OCI-LY1 (cell line): ENCODE measurements around the gene SPIN1.
"Not testable (repeated sequence)": the region's sequence is repeated elsewhere in the genome, so short reads cannot be mapped to it uniquely, and the experiment has no call there.

Experiments
- H2AFZ ChIP-seq: fragments of 200-600 bp; sonication (generic), shearing (Covaris generic); 2 replicates; pipeline ENCODE4 v1.6.0; 2014; ENCODE audit warnings: antibody characterized with exemption, mild to moderate bottlenecking, low read length
- H3F3A ChIP-seq: fragments of 200-600 bp; sonication (generic), shearing (Covaris generic); 2 replicates; pipeline ENCODE4 v1.6.0; 2014; ENCODE audit warnings: mild to moderate bottlenecking, antibody characterized with exemption, low read length, moderate library complexity; ENCODE audit not compliant: insufficient read depth
- H3K27ac ChIP-seq: fragments of 200-600 bp; sonication (generic); 2 replicates; pipeline ENCODE4 v1.5.1; 2014; ENCODE audit warnings: low read length, mixed run types, mild to moderate bottlenecking, low read depth; ENCODE audit not compliant: poor library complexity, severe bottlenecking
- H3K27me3 ChIP-seq: fragments of 200-600 bp; sonication (generic); 2 replicates; pipeline ENCODE4 v1.6.0; 2014; ENCODE audit warnings: antibody characterized with exemption, mild to moderate bottlenecking, low read length, moderate library complexity; ENCODE audit not compliant: insufficient read depth
- H3K36me3 ChIP-seq: fragments of 200-600 bp; sonication (generic); 2 replicates; pipeline ENCODE4 v1.6.1; 2014; ENCODE audit warnings: mild to moderate bottlenecking, antibody characterized with exemption, low read length, moderate library complexity, mixed read lengths; ENCODE audit not compliant: insufficient read depth
- H3K4me1 ChIP-seq: fragments of 200-600 bp; sonication (generic); 2 replicates; pipeline ENCODE4 v1.5.1; 2014; ENCODE audit warnings: mild to moderate bottlenecking, low read length, moderate library complexity; ENCODE audit not compliant: insufficient read depth, severe bottlenecking
- H3K4me2 ChIP-seq: fragments of 200-600 bp; sonication (generic), shearing (Covaris generic); 2 replicates; pipeline ENCODE4 v1.6.1; 2014; ENCODE audit warnings: low read length
- H3K4me3 ChIP-seq: fragments of 200-600 bp; sonication (generic); 2 replicates; pipeline ENCODE4 v1.5.1; 2014; ENCODE audit warnings: low read length, low read depth, mild to moderate bottlenecking, mixed read lengths; ENCODE audit not compliant: poor library complexity, severe bottlenecking
- H3K79me2 ChIP-seq: fragments of 200-600 bp; shearing (Covaris generic); 2 replicates; pipeline ENCODE4 v1.6.1; 2016; ENCODE audit warnings: mixed run types, low read length, mixed read lengths; ENCODE audit not compliant: insufficient read depth
- H3K9ac ChIP-seq: fragments of 200-600 bp; sonication (generic), shearing (Covaris generic); 2 replicates; pipeline ENCODE4 v1.6.1; 2014; ENCODE audit warnings: mild to moderate bottlenecking, low read length, mixed read lengths
- H3K9me2 ChIP-seq: fragments of 200-600 bp; sonication (generic), shearing (Covaris generic); 2 replicates; pipeline ENCODE4 v1.6.1; 2014; ENCODE audit warnings: low read depth, mild to moderate bottlenecking, low read length, mixed read lengths
- H3K9me3 ChIP-seq: fragments of 200-600 bp; shearing (Covaris generic); 2 replicates; pipeline ENCODE4 v1.6.1; 2014; ENCODE audit warnings: low read length, mixed read lengths
- H4K20me1 ChIP-seq: fragments of 200-600 bp; sonication (generic), shearing (Covaris generic); 2 replicates; pipeline ENCODE4 v1.6.0; 2016; ENCODE audit warnings: mild to moderate bottlenecking, low read length; ENCODE audit not compliant: insufficient read depth
- CTCF ChIP-seq: fragments of 200-600 bp; sonication (generic), shearing (Covaris generic); IDR thresholded peaks from 2 replicates; pipeline ENCODE4 v1.5.1; 2017; ENCODE audit warnings: mild to moderate bottlenecking, antibody characterized with exemption, low read length, moderate library complexity, mixed read lengths
- EZH2 ChIP-seq: fragments of 200-600 bp; sonication (generic), shearing (Covaris generic); IDR thresholded peaks from 2 replicates; pipeline ENCODE4 v1.8.0; 2017; ENCODE audit warnings: borderline replicate concordance, mixed run types, mild to moderate bottlenecking, antibody characterized with exemption, low read length, moderate library complexity, mixed read lengths

SPIN1 gene

GRCh38 chr9:88344013-88344412 lies 44.2 kb upstream of the SPIN1 start:
- Histone ChIP-seq H3K36me3 (no peaks in the 10 kb centered on the region), H3K4me3 (no peak overlapping the region), H4K20me1 (no peaks in the 10 kb centered on the region), H3K9ac (no peak overlapping the region), H3K4me1 (no peaks in the 10 kb centered on the region), H3K4me2 (no peak overlapping the region), H3F3A (no peaks in the 10 kb centered on the region), H3K27me3 (no peaks in the 10 kb centered on the region), H3K9me3 (no peaks in the 10 kb centered on the region), H3K27ac (no peak overlapping the region), H2AFZ (no peak overlapping the region), H3K79me2 (no peaks in the 10 kb centered on the region), H3K9me2 (no peaks in the 10 kb centered on the region)
- no peak for TF ChIP-seq EZH2
- no peak for TF ChIP-seq CTCF

- H3K9me3 ChIP-seq, H3K4me1 ChIP-seq, H3K36me3 ChIP-seq, H2AFZ ChIP-seq, H3K79me2 ChIP-seq, H3K4me2 ChIP-seq, H3K9me2 ChIP-seq, H4K20me1 ChIP-seq, H3K4me3 ChIP-seq, H3K9ac ChIP-seq, H3F3A ChIP-seq, H3K27me3 ChIP-seq, H3K27ac ChIP-seq: not testable (repeated sequence)
Observed at GRCh38 chr9:88350354-88350753, 37.9 kb upstream of the SPIN1 start.

- H3F3A ChIP-seq = no peaks in the 10 kb centered on the region
- no peak for TF ChIP-seq CTCF
- TF ChIP-seq EZH2 = no peak
- H2AFZ ChIP-seq = no peak overlapping the region
- H3K4me1 ChIP-seq = no peaks in the 10 kb centered on the region
- no peaks in the 10 kb centered on the region for H3K9me2 ChIP-seq
- H3K27ac ChIP-seq = no peak overlapping the region
- H3K27me3 ChIP-seq = no peaks in the 10 kb centered on the region
- no peak overlapping the region for H3K9ac ChIP-seq
- no peaks in the 10 kb centered on the region for H3K9me3 ChIP-seq
- no peaks in the 10 kb centered on the region for H3K79me2 ChIP-seq
- no peak overlapping the region for H3K4me3 ChIP-seq
- H4K20me1 ChIP-seq = no peaks in the 10 kb centered on the region
- no peaks in the 10 kb centered on the region for H3K36me3 ChIP-seq
- H3K4me2 ChIP-seq = no peak overlapping the region
Observed at GRCh38 chr9:88355166-88355565, 33.1 kb upstream of the SPIN1 start.

GRCh38 chr9:88357250-88357649 lies 31.0 kb upstream of the SPIN1 start:
- not testable (repeated sequence) for H3K4me2 ChIP-seq, H4K20me1 ChIP-seq, H3K9me3 ChIP-seq, H3K36me3 ChIP-seq, H2AFZ ChIP-seq, H3F3A ChIP-seq, H3K79me2 ChIP-seq, H3K27ac ChIP-seq, H3K4me1 ChIP-seq, H3K9me2 ChIP-seq, H3K9ac ChIP-seq, H3K4me3 ChIP-seq, H3K27me3 ChIP-seq
